Endodermal cell (in vitro differentiated cells): ENCODE data around the gene OMA1. TPM values are rescaled to one million over a fixed set of nuclear protein-coding genes. Genes with fewer than 3 reads are reported as not detected.
"Not testable (repeated sequence)": the region's sequence is repeated elsewhere in the genome, so short reads cannot be mapped to it uniquely, and the experiment has no call there.

ENCODE experiments used
- DNase-seq: peaks from one replicate; pipeline ENCODE4 v3.0.0-alpha.2; 2017
- H3K27ac ChIP-seq: 2 replicates; pipeline ENCODE4 v1.5.1; 2013; ENCODE audit warnings: mild to moderate bottlenecking, low read depth, low read length, moderate library complexity
- H3K27me3 ChIP-seq: 2 replicates; pipeline ENCODE4 v1.6.1; 2013; ENCODE audit warnings: mild to moderate bottlenecking, low read length, moderate library complexity; ENCODE audit not compliant: insufficient read depth, control insufficient read depth, poor library complexity, severe bottlenecking
- H3K36me3 ChIP-seq: 2 replicates; pipeline ENCODE4 v1.7.0; 2013; ENCODE audit warnings: mild to moderate bottlenecking, low read length, moderate library complexity; ENCODE audit not compliant: control insufficient read depth, insufficient read depth
- H3K4me1 ChIP-seq: one replicate; pipeline ENCODE4 v1.7.0; 2013; ENCODE audit warnings: low read length; ENCODE audit not compliant: control insufficient read depth, insufficient read depth
- H3K4me3 ChIP-seq: 2 replicates; pipeline ENCODE4 v1.5.1; 2013; ENCODE audit warnings: mild to moderate bottlenecking, low read length, moderate library complexity
- H3K9ac ChIP-seq: 2 replicates; pipeline ENCODE4 v1.6.1; 2013; ENCODE audit warnings: mild to moderate bottlenecking, low read length, moderate library complexity; ENCODE audit not compliant: poor library complexity, severe bottlenecking; ENCODE audit errors: extremely low read depth
- H3K9me3 ChIP-seq: 2 replicates; pipeline ENCODE4 v1.6.1; 2013; ENCODE audit warnings: mild to moderate bottlenecking, low read length, moderate library complexity; ENCODE audit not compliant: control insufficient read depth
- H3K27ac Mint-ChIP-seq: 2 replicates; pipeline ENCODE4 v1.8.0; 2020; ENCODE audit warnings: mixed read lengths
- H3K27me3 Mint-ChIP-seq: 2 replicates; pipeline ENCODE4 v1.8.0; 2021; ENCODE audit warnings: mild to moderate bottlenecking, mixed read lengths; ENCODE audit not compliant: insufficient read depth
- H3K36me3 Mint-ChIP-seq: 2 replicates; pipeline ENCODE4 v1.8.0; 2020; ENCODE audit warnings: low read depth, mixed read lengths
- H3K4me1 Mint-ChIP-seq: 2 replicates; pipeline ENCODE4 v1.8.0; 2020; ENCODE audit warnings: mixed read lengths
- H3K4me3 Mint-ChIP-seq: 2 replicates; pipeline ENCODE4 v1.8.0; 2020; ENCODE audit warnings: mild to moderate bottlenecking, moderate library complexity, mixed read lengths
- H3K9me3 Mint-ChIP-seq: 2 replicates; pipeline ENCODE4 v1.8.0; 2020; ENCODE audit warnings: mild to moderate bottlenecking, mixed read lengths
- WGBS, 2 experiments: methylation state at CpG; one replicate each; pipeline versions ENCODE4 v1.1.5 to v1.1.7; 2013; ENCODE audit warnings: missing lambda C conversion rate in 2 of 2, mixed read lengths in 1 of 2; ENCODE audit not compliant: insufficient coverage in 1 of 2, insufficient read length in 1 of 2; 5-methylcytosine and 5-hydroxymethylcytosine counted together
- total RNA-seq, 2 donors: library from RNA; stranded (reverse); fragmentation: NEBNext Ultra II Directional in 1 of 2; extraction: Animal tissue kit (Norgen Biotek cat#: 25700) in 1 of 2; gene quantifications; 2 replicates in 1 of 2; 3 replicates in 1 of 2; pipeline ENCODE4 v1.2.1, GENCODE V29; 2021
- TF ChIP-seq, protein P1 (sequence below): fragments of 200-600 bp; sonication (generic); conservative IDR thresholded peaks from 2 replicates; pipeline ENCODE4 v1.5.0; 2021; ENCODE audit warnings: antibody characterized with exemption, mild to moderate bottlenecking

Gene OMA1
- total RNA-seq, 2 donors from 2014 or later: 13.0 to 18.4 TPM

DNA sequence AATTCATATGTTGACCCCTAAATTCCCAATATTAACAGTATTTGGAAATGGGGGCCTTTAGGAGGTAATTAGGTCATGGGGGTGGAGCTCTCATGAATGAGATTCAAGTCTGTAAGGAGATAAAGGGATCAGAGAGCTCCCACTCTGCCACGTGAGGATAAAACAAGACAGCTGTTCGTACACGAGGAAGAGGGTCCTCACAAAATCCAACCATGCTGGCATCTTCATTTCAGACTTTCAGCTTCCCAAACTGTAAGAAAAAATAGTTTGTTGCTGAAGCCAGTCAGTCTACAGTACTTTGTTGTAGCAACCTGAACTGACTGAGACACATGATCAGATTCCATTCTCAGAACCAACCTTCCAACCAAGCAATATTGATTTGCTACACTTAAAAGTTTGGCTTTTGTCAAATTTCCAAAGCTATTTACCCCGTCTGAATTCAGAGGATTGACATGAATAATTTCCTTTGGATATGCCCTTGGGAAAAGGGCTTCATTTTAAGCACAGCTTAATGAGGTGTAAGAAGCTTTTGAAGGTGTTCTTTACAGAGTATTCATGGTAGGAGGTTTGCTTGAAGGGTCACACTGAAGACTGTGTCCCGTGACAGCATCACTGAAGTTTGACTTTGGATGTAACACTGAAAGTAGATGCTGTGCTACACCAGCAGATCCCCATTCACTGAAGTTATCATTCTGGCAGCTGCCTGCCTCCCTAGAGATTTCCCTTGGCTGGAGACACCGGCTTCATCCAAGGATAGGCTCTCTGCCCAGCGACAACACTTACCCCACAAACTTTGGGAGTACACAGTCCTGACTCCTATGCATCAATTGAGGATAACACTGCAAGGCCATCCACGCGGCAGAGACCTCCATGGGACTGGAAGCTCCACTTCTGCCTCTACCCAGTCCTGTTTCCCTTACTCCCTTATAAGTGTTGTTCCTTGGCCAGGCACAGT, 4.9 kb upstream of the OMA1 start:
- H3K4me1 ChIP-seq: peaks cover 7% of the 10 kb centered on the region
- TF ChIP-seq, protein P1, sequence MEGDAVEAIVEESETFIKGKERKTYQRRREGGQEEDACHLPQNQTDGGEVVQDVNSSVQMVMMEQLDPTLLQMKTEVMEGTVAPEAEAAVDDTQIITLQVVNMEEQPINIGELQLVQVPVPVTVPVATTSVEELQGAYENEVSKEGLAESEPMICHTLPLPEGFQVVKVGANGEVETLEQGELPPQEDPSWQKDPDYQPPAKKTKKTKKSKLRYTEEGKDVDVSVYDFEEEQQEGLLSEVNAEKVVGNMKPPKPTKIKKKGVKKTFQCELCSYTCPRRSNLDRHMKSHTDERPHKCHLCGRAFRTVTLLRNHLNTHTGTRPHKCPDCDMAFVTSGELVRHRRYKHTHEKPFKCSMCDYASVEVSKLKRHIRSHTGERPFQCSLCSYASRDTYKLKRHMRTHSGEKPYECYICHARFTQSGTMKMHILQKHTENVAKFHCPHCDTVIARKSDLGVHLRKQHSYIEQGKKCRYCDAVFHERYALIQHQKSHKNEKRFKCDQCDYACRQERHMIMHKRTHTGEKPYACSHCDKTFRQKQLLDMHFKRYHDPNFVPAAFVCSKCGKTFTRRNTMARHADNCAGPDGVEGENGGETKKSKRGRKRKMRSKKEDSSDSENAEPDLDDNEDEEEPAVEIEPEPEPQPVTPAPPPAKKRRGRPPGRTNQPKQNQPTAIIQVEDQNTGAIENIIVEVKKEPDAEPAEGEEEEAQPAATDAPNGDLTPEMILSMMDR: no peak
- H3K9me3 ChIP-seq: no peaks in the 10 kb centered on the region
- H3K4me1 Mint-ChIP-seq: peaks cover 31% of the 10 kb centered on the region
- no peak overlapping the region for H3K27ac Mint-ChIP-seq
- WGBS, 2 experiments: 78 to 91% methylated on average over 8 to 9 of the region's 9 CpGs
- H3K36me3 Mint-ChIP-seq: no peaks in the 10 kb centered on the region
- no peaks in the 10 kb centered on the region for H3K36me3 ChIP-seq
- peak overlapping the region; percentile 61 for H3K27ac ChIP-seq
- no peak overlapping the region for H3K9ac ChIP-seq
- no peak for DNase-seq
- H3K4me3 Mint-ChIP-seq: no peak overlapping the region
- no peak overlapping the region for H3K4me3 ChIP-seq
- no peaks in the 10 kb centered on the region for H3K27me3 Mint-ChIP-seq
- no peaks in the 10 kb centered on the region for H3K27me3 ChIP-seq
- no peaks in the 10 kb centered on the region for H3K9me3 Mint-ChIP-seq

- H3K27ac Mint-ChIP-seq: peak overlapping the region; percentile 36
- not testable (repeated sequence) for H3K27me3 Mint-ChIP-seq
These were observed 2.8 kb upstream of the OMA1 start for GRCh38 chr1:58549291-58549690.

GRCh38 chr1:58548371-58548770, 1.8 kb upstream of the OMA1 start:
- peaks cover 7% of the 10 kb centered on the region for H3K4me1 ChIP-seq
- TF ChIP-seq, protein P1: no peak
- no peak for DNase-seq
- no peak overlapping the region for H3K9ac ChIP-seq
- H3K36me3 Mint-ChIP-seq: no peaks in the 10 kb centered on the region
- no peaks in the 10 kb centered on the region for H3K9me3 Mint-ChIP-seq
- no peaks in the 10 kb centered on the region for H3K27me3 ChIP-seq
- H3K27me3 Mint-ChIP-seq: no peaks in the 10 kb centered on the region
- WGBS, 2 experiments: 83 to 89% methylated on average over 1 of the region's 2 CpGs
- no peak overlapping the region for H3K4me3 ChIP-seq
- no peak overlapping the region for H3K27ac ChIP-seq
- peaks cover 32% of the 10 kb centered on the region for H3K4me1 Mint-ChIP-seq
- no peaks in the 10 kb centered on the region for H3K9me3 ChIP-seq
- H3K27ac Mint-ChIP-seq: no peak overlapping the region
- no peak overlapping the region for H3K4me3 Mint-ChIP-seq
- H3K36me3 ChIP-seq: no peaks in the 10 kb centered on the region

More at GRCh38 chr1:58549291-58549690, 2.8 kb upstream of the OMA1 start:
- H3K9me3 ChIP-seq, H3K4me1 ChIP-seq, H3K4me3 ChIP-seq, H3K9me3 Mint-ChIP-seq, H3K27me3 ChIP-seq, H3K27ac ChIP-seq, H3K9ac ChIP-seq, H3K36me3 Mint-ChIP-seq, H3K36me3 ChIP-seq, DNase-seq: not testable (repeated sequence)
- peaks cover 31% of the 10 kb centered on the region for H3K4me1 Mint-ChIP-seq
- WGBS, 2 experiments: 64 to 86% methylated on average over 3 to 6 of the region's 6 CpGs
- H3K4me3 Mint-ChIP-seq: peak overlapping the region; percentile 14
